Measurements from ENCODE around the gene GOLGA6L10.

Gene GOLGA6L10

DNA sequence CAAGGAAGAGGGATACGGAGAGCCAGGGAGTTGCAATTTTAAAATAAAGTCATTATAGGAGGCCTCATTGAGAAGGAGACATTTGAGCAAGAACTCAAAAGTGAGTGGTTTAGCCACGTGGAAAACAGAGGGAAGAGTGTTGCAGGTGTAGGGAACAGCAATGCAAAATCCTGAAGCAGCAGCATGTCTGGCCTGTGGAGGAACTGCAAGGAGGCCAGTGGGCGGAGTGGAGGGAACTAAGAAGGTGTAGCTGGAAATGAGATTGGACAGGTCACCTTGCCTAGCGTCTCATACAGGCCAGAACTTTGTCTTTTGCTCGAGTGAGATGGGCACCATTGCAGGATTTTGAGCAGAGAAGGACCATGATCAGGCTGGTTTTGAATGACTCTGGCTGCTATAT lies 51.7 kb downstream of the GOLGA6L10 start:
- no peak for DNase-seq

DNA sequence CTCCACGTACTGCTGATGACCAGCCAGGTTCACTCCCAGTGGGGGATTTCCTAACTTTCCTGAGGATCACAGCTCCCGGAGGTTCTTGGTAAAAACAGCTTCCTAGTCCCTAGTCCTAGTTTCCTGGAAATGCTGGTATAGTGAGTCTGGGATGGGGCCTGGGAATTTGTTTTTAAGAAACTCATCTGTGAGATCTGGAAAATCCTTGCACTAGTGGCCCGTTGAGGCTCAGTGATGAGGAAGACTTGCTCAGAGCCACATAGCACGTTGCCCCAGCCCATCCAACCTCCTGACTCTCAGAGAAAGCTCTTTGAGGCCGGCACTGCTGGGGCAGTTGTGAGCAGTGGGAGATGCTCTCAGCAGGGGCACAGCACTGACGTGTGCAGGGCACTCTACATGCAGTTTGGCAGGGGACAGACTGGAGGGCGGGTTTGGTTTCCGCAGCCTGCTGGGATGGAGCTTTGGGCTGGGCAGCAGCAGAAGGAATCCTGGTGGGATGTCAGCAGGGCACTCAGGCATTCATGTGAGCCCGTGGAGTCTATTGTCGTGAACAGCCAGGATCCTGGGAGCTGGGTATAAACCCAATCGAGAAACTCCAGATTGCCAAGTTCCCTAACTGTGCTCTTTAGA lies 55.1 kb downstream of the GOLGA6L10 start:
- peak; percentile 20 for DNase-seq

DNA sequence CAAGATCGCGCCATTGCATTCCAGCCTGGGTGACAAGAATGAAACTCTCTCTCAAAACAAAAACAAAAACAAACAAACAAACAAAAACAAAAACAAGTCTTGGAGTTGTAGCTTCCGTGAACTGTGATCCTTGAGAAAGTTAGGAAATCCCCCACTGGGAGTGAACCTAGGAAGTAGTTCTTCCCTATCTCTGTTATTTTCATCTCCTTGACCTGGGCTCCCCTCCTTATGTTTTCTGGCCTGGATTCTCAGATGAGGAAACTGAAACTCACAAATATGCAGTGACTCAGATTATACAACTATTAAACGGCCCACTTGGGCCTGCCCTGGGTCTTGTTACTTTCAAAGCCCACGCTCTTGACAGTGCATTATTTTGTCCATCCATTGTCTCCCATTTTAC lies 57.0 kb downstream of the GOLGA6L10 start:
- no peak for DNase-seq
